Mesendoderm (in vitro differentiated cells): Measurements from ENCODE around the gene XIRP1.

Source experiments
- DNase-seq: peaks from one replicate; pipeline ENCODE4 v3.0.0; 2013
- H2AK5ac ChIP-seq: 2 replicates; pipeline ENCODE4 v1.6.1; 2013; ENCODE audit warnings: low read length, inconsistent platforms
- H2BK120ac ChIP-seq: 2 replicates; pipeline ENCODE4 v1.6.1; 2013; ENCODE audit warnings: low read depth, mild to moderate bottlenecking, low read length, moderate library complexity, mixed read lengths
- H2BK15ac ChIP-seq: replicated peaks from 2 replicates; pipeline ENCODE4 v1.6.1; 2013; ENCODE audit warnings: low read depth, mild to moderate bottlenecking, moderate library complexity
- H2BK5ac ChIP-seq: 2 replicates; pipeline ENCODE4 v1.6.1; 2013; ENCODE audit warnings: low read length, inconsistent platforms
- H3K18ac ChIP-seq: 2 replicates; pipeline ENCODE4 v1.6.1; 2013; ENCODE audit warnings: mild to moderate bottlenecking, low read length, mixed read lengths
- H3K23ac ChIP-seq: one replicate; pipeline ENCODE4 v1.6.1; 2013; ENCODE audit warnings: low read length
- H3K27ac ChIP-seq: 2 replicates; pipeline ENCODE4 v1.5.1; 2013; ENCODE audit warnings: low read depth, mild to moderate bottlenecking, inconsistent platforms, low read length, moderate library complexity
- H3K27me3 ChIP-seq: 2 replicates; pipeline ENCODE4 v1.6.1; 2013; ENCODE audit warnings: low read length, control low read depth, mild to moderate bottlenecking, inconsistent platforms; ENCODE audit not compliant: insufficient read depth, poor library complexity
- H3K36me3 ChIP-seq: 2 replicates; pipeline ENCODE4 v1.6.1; 2013; ENCODE audit warnings: low read length, inconsistent platforms; ENCODE audit not compliant: control insufficient read depth, insufficient read depth
- H3K4ac ChIP-seq: one replicate; pipeline ENCODE4 v1.6.1; 2013; ENCODE audit warnings: low read depth, mild to moderate bottlenecking, low read length, moderate library complexity
- H3K4me1 ChIP-seq: 2 replicates; pipeline ENCODE4 v1.6.1; 2013; ENCODE audit warnings: low read depth, low read length, inconsistent platforms; ENCODE audit not compliant: control insufficient read depth
- H3K4me2 ChIP-seq: 2 replicates; pipeline ENCODE4 v1.6.1; 2013; ENCODE audit warnings: low read length
- H3K4me3 ChIP-seq: 2 replicates; pipeline ENCODE4 v1.5.1; 2013; ENCODE audit warnings: mild to moderate bottlenecking, low read length
- H3K56ac ChIP-seq: one replicate; pipeline ENCODE4 v1.6.1; 2013; ENCODE audit warnings: low read length
- H3K79me1 ChIP-seq: 2 replicates; pipeline ENCODE4 v1.6.1; 2013; ENCODE audit warnings: low read length, inconsistent platforms
- H3K79me2 ChIP-seq: 2 replicates; pipeline ENCODE4 v1.6.1; 2013; ENCODE audit warnings: mild to moderate bottlenecking, low read length; ENCODE audit not compliant: control insufficient read depth, insufficient read depth
- H3K9ac ChIP-seq: 2 replicates; pipeline ENCODE4 v1.6.1; 2013; ENCODE audit warnings: low read length, inconsistent platforms
- H4K5ac ChIP-seq: one replicate; pipeline ENCODE4 v1.6.1; 2013; ENCODE audit warnings: low read length
- H4K8ac ChIP-seq: one replicate; pipeline ENCODE4 v1.6.1; 2013; ENCODE audit warnings: low read depth, mild to moderate bottlenecking, control low read depth, low read length, moderate library complexity
- WGBS: extraction: QIAGEN DNeasy Blood & Tissue Kit; methylation state at CpG from one replicate; pipeline ENCODE4 v1.1.7; 2013; ENCODE audit warnings: low lambda C conversion rate, missing lambda C conversion rate; ENCODE audit not compliant: insufficient coverage; ENCODE audit errors: extremely low coverage; 5-methylcytosine and 5-hydroxymethylcytosine counted together

The XIRP1 gene

GRCh38 chr3:39190281-39191025, 1.9 kb downstream of the XIRP1 start:
- Histone ChIP-seq H3K4ac (no peak overlapping the region), H3K27ac (no peak overlapping the region), H2BK120ac (no peak overlapping the region), H3K4me3 (no peak overlapping the region), H3K9ac (no peak overlapping the region), H3K4me1 (no peaks in the 10 kb centered on the region), H3K36me3 (no peaks in the 10 kb centered on the region), H3K79me1 (no peaks in the 10 kb centered on the region), H3K23ac (no peak overlapping the region), H2BK15ac (no peak overlapping the region), H3K18ac (no peak overlapping the region), H3K4me2 (no peak overlapping the region), H3K79me2 (no peaks in the 10 kb centered on the region), H4K8ac (no peak overlapping the region), H3K27me3 (no peaks in the 10 kb centered on the region), H2BK5ac (no peak overlapping the region), H4K5ac (no peak overlapping the region), H3K56ac (no peak overlapping the region), H2AK5ac (no peak overlapping the region)
- WGBS, result no CpG with 5 or more reads among the region's 7 CpGs
- DNase-seq, result no peak

- Histone ChIP-seq H2BK5ac (no peak overlapping the region), H3K23ac (no peak overlapping the region), H4K5ac (no peak overlapping the region), H3K18ac (no peak overlapping the region), H3K27ac (no peak overlapping the region), H3K36me3 (no peaks in the 10 kb centered on the region), H2AK5ac (no peak overlapping the region), H3K79me1 (no peaks in the 10 kb centered on the region), H3K27me3 (no peaks in the 10 kb centered on the region), H3K4ac (no peak overlapping the region), H3K56ac (no peak overlapping the region), H2BK15ac (no peak overlapping the region), H3K4me3 (no peak overlapping the region), H3K79me2 (no peaks in the 10 kb centered on the region), H3K4me1 (no peaks in the 10 kb centered on the region), H3K4me2 (no peak overlapping the region), H2BK120ac (no peak overlapping the region), H3K9ac (no peak overlapping the region), H4K8ac (no peak overlapping the region)
- WGBS, result no CpG with 5 or more reads among the region's 5 CpGs
- peak; percentile 89 for DNase-seq
Measured at GRCh38 chr3:39189959-39190269, 2.5 kb downstream of the XIRP1 start.

GRCh38 chr3:39189150-39189958, 3.0 kb downstream of the XIRP1 start:
- Histone ChIP-seq H2BK5ac (no peak overlapping the region), H3K4me1 (no peaks in the 10 kb centered on the region), H3K4me2 (no peak overlapping the region), H4K8ac (no peak overlapping the region), H3K4me3 (no peak overlapping the region), H2BK15ac (no peak overlapping the region), H3K23ac (no peak overlapping the region), H3K79me1 (no peaks in the 10 kb centered on the region), H3K79me2 (no peaks in the 10 kb centered on the region), H3K27ac (no peak overlapping the region), H3K4ac (no peak overlapping the region), H4K5ac (no peak overlapping the region), H2BK120ac (no peak overlapping the region), H3K18ac (no peak overlapping the region), H3K36me3 (no peaks in the 10 kb centered on the region), H3K27me3 (no peaks in the 10 kb centered on the region), H2AK5ac (no peak overlapping the region), H3K9ac (no peak overlapping the region), H3K56ac (no peak overlapping the region)
- no CpG with 5 or more reads among the region's 15 CpGs for WGBS
- no peak for DNase-seq

GRCh38 chr3:39188271-39189149, 3.9 kb downstream of the XIRP1 start:
- Histone ChIP-seq H3K4me1 (no peaks in the 10 kb centered on the region), H3K4me3 (no peak overlapping the region), H2BK120ac (no peak overlapping the region), H2BK15ac (no peak overlapping the region), H3K27me3 (no peaks in the 10 kb centered on the region), H3K79me2 (no peaks in the 10 kb centered on the region), H3K56ac (no peak overlapping the region), H4K8ac (no peak overlapping the region), H4K5ac (no peak overlapping the region), H3K79me1 (no peaks in the 10 kb centered on the region), H3K4ac (no peak overlapping the region), H2AK5ac (no peak overlapping the region), H3K9ac (no peak overlapping the region), H3K23ac (no peak overlapping the region), H3K36me3 (no peaks in the 10 kb centered on the region), H3K27ac (no peak overlapping the region), H2BK5ac (no peak overlapping the region), H3K4me2 (no peak overlapping the region), H3K18ac (no peak overlapping the region)
- DNase-seq, result no peak
- WGBS, result no CpG with 5 or more reads among the region's 35 CpGs

GRCh38 chr3:39187372-39188155, 4.8 kb downstream of the XIRP1 start:
- H3K4ac ChIP-seq, result no peak overlapping the region
- no peak overlapping the region for H3K4me2 ChIP-seq
- H3K27me3 ChIP-seq, result no peaks in the 10 kb centered on the region
- no peak overlapping the region for H3K27ac ChIP-seq
- no peaks in the 10 kb centered on the region for H3K4me1 ChIP-seq
- no peak overlapping the region for H3K18ac ChIP-seq
- no peak for DNase-seq
- H3K79me1 ChIP-seq, result no peaks in the 10 kb centered on the region
- H3K9ac ChIP-seq, result no peak overlapping the region
- H2BK15ac ChIP-seq, result no peak overlapping the region
- H3K56ac ChIP-seq, result no peak overlapping the region
- H4K5ac ChIP-seq, result no peak overlapping the region
- H4K8ac ChIP-seq, result no peak overlapping the region
- no peak overlapping the region for H3K4me3 ChIP-seq
- no CpG with 5 or more reads among the region's 23 CpGs for WGBS
- H2AK5ac ChIP-seq, result no peak overlapping the region
- no peak overlapping the region for H2BK5ac ChIP-seq
- no peak overlapping the region for H3K23ac ChIP-seq
- no peaks in the 10 kb centered on the region for H3K36me3 ChIP-seq
- H3K79me2 ChIP-seq, result no peaks in the 10 kb centered on the region
- no peak overlapping the region for H2BK120ac ChIP-seq
